ENCODE measurements around the gene SPTLC3.

The SPTLC3 gene

DNA sequence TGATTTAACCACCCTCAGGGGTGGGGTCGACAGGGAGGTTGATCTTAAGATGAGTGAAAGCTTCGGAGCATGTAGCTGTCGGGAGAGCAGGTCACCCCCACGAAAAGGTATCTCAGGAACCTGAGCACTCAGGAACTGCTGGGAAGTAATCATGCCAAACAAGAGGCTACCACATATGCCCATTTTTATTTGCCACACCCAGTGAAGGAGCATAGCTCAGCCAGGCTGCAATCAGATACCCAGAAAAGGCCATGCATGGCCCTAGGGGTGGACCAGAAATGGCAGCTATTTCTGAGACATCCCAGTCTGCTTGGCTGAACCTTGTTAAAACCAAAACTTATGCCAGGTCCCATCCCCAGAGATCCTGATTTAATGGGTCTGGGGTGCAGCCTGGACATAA lies 139.6 kb downstream of the SPTLC3 start:
- H3K27me3 ChIP-seq (ENCODE audit: insufficient read depth, low read length), result no peaks in the 10 kb centered on the region
- no peaks in the 10 kb centered on the region; the same call in 1 of the 2 replicates for H3K4me1 ChIP-seq (ENCODE audit: insufficient read depth, low read length)
- H3K4me3 ChIP-seq (ENCODE audit: low read length), result no peak overlapping the region
- H3K27ac ChIP-seq (ENCODE audit: low read length), result no peak overlapping the region
- no peak overlapping the region for H3K9ac ChIP-seq (ENCODE audit: low read depth, low read length)
- H3K9me3 ChIP-seq (ENCODE audit: insufficient read depth, low read depth, low read length), result no peaks in the 10 kb centered on the region
- no peaks in the 10 kb centered on the region for H3K36me3 ChIP-seq (ENCODE audit: insufficient read depth, low read depth, low read length)

DNA sequence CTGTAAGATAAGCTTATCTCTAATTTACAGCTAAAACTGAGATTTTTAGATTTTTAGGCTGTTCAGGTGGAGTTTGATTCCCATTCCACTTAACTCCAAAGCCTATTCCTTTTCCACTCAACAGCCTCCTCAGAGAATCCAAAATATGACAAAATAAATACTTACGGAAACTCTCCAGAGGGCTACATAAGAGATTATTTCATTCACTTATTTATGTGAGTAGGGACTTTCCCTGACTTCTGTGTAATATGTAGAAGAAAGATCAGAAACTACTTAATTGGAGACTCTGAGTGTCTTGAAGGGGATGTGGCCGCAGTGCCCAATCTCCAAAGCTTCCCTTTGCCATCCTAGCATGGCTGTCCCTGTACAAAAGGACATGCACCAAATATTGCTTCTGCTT lies 140.2 kb downstream of the SPTLC3 start:
- H3K9me3 ChIP-seq (ENCODE audit: insufficient read depth, low read depth, low read length), result no peaks in the 10 kb centered on the region
- H3K27ac ChIP-seq (ENCODE audit: low read length), result no peak overlapping the region
- no peak overlapping the region for H3K4me3 ChIP-seq (ENCODE audit: low read length)
- no peaks in the 10 kb centered on the region; the same call in 1 of the 2 replicates for H3K4me1 ChIP-seq (ENCODE audit: insufficient read depth, low read length)
- no peaks in the 10 kb centered on the region for H3K27me3 ChIP-seq (ENCODE audit: insufficient read depth, low read length)
- no peaks in the 10 kb centered on the region for H3K36me3 ChIP-seq (ENCODE audit: insufficient read depth, low read depth, low read length)
- no peak overlapping the region for H3K9ac ChIP-seq (ENCODE audit: low read depth, low read length)

GRCh38 chr20:13149371-13150105 lies 140.8 kb downstream of the SPTLC3 start:
- Histone ChIP-seq H3K27ac (ENCODE audit: low read length) (no peak overlapping the region), H3K9me3 (ENCODE audit: insufficient read depth, low read depth, low read length) (no peaks in the 10 kb centered on the region), H3K9ac (ENCODE audit: low read depth, low read length) (no peak overlapping the region), H3K4me3 (ENCODE audit: low read length) (no peak overlapping the region), H3K27me3 (ENCODE audit: insufficient read depth, low read length) (no peaks in the 10 kb centered on the region), H3K4me1 (ENCODE audit: insufficient read depth, low read length) (no peaks in the 10 kb centered on the region; the same call in 1 of the 2 replicates), H3K36me3 (ENCODE audit: insufficient read depth, low read depth, low read length) (no peaks in the 10 kb centered on the region)

GRCh38 chr20:13158369-13158768 lies 149.6 kb downstream of the SPTLC3 start:
- Histone ChIP-seq H3K4me1 (ENCODE audit: insufficient read depth, low read length) (no peaks in the 10 kb centered on the region), H3K27ac (ENCODE audit: low read length) (no peak overlapping the region), H3K9ac (ENCODE audit: low read depth, low read length) (no peak overlapping the region), H3K27me3 (ENCODE audit: insufficient read depth, low read length) (no peaks in the 10 kb centered on the region), H3K36me3 (ENCODE audit: insufficient read depth, low read depth, low read length) (no peaks in the 10 kb centered on the region), H3K4me3 (ENCODE audit: low read length) (no peak overlapping the region), H3K9me3 (ENCODE audit: insufficient read depth, low read depth, low read length) (no peaks in the 10 kb centered on the region)

DNA sequence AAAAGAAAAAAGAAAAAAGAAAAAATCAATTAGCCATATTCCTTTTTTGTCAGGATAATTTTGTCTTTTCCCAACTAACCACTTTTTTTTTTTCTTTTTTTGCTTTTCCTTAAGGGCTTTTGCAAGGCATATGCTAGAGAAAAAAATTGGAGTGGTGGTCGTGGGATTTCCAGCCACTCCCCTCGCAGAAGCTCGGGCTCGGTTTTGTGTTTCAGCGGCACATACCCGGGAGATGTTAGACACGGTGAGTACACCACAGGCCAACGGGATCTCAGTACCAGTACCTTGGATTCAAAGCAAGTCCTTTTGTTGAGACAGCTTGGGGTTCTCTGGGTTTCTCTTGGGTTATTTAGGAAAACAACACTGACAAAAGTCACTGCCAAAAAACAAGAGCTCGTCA lies 151.1 kb downstream of the SPTLC3 start:
- Histone ChIP-seq H3K27me3 (ENCODE audit: insufficient read depth, low read length) (no peaks in the 10 kb centered on the region), H3K4me1 (ENCODE audit: insufficient read depth, low read length) (no peaks in the 10 kb centered on the region), H3K4me3 (ENCODE audit: low read length) (no peak overlapping the region), H3K27ac (ENCODE audit: low read length) (no peak overlapping the region), H3K9me3 (ENCODE audit: insufficient read depth, low read depth, low read length) (no peaks in the 10 kb centered on the region), H3K36me3 (ENCODE audit: insufficient read depth, low read depth, low read length) (no peaks in the 10 kb centered on the region), H3K9ac (ENCODE audit: low read depth, low read length) (no peak overlapping the region)

DNA sequence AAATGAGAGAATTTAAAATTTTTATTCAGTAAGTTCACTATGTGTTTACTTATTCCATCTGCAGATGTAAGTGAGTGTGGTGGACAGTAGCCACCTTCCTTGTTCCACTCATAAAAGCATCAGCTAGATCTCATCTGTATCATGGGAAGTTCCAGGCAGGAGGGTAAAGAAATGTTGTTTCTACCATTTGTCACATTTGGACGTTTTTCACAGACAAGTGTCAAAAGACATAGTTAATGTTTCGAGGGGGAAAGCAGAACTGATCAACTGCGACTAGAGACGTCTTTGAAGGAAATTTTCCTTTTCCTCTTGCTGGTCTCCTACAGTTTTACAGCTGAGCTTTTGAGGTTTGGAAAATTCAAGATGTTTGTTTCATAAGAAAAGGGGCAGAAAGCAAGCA lies 156.4 kb downstream of the SPTLC3 start:
- Histone ChIP-seq H3K9me3 (ENCODE audit: insufficient read depth, low read depth, low read length) (no peaks in the 10 kb centered on the region), H3K4me3 (ENCODE audit: low read length) (no peak overlapping the region), H3K4me1 (ENCODE audit: insufficient read depth, low read length) (no peaks in the 10 kb centered on the region), H3K27ac (ENCODE audit: low read length) (no peak overlapping the region), H3K36me3 (ENCODE audit: insufficient read depth, low read depth, low read length) (no peaks in the 10 kb centered on the region), H3K9ac (ENCODE audit: low read depth, low read length) (no peak overlapping the region), H3K27me3 (ENCODE audit: insufficient read depth, low read length) (no peaks in the 10 kb centered on the region)

DNA sequence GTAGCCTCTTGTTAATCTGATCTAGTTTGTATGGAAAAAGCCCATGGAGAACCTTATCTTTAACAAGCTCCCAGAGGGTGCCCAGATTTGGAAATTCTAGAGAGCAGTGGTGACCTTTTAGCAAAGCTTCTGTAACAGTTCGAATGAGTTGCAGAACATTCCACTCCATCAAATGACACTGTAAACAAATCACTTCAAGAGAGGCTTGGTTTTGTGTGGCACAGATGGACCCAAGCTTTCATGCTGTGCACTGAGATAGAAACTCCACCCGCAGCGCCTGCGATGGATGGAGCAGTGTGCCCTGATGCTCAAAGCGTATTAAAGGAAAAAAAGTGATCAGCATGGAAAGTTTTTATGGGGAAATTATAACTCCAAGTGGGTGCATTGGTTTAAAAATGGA lies 157.2 kb downstream of the SPTLC3 start:
- Histone ChIP-seq H3K4me3 (ENCODE audit: low read length) (no peak overlapping the region), H3K36me3 (ENCODE audit: insufficient read depth, low read depth, low read length) (no peaks in the 10 kb centered on the region)

DNA sequence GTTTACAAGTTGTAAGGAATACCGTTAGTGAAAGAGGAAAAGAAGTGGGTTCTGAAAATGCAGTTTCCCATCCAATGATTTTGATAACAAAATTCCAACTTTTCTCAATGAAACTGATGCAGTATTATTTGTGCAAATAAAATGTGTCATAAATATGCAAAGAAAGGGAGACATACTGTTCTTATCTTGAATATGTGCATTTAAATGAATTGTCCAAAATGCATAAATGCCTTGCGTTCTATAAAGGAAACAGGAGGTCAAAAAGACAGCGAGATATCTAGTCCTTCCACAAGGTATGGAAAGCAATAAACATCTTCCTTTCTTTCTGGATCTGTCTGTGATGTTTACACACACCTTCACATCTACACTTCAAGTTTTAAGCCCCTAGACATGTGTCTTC lies 157.7 kb downstream of the SPTLC3 start:
- H3K36me3 ChIP-seq (ENCODE audit: insufficient read depth, low read depth, low read length), result no peaks in the 10 kb centered on the region
- H3K4me1 ChIP-seq (ENCODE audit: insufficient read depth, low read length), result no peaks in the 10 kb centered on the region
- H3K27ac ChIP-seq (ENCODE audit: low read length), result no peak overlapping the region
- H3K27me3 ChIP-seq (ENCODE audit: insufficient read depth, low read length), result no peaks in the 10 kb centered on the region
- no peak overlapping the region for H3K4me3 ChIP-seq (ENCODE audit: low read length)
- H3K9me3 ChIP-seq (ENCODE audit: insufficient read depth, low read depth, low read length), result no peaks in the 10 kb centered on the region
- no peak overlapping the region for H3K9ac ChIP-seq (ENCODE audit: low read depth, low read length)

More for the DNA sequence above, 157.2 kb downstream of the SPTLC3 start:
- H3K9ac ChIP-seq (ENCODE audit: low read depth, low read length), result no peak overlapping the region
- H3K4me1 ChIP-seq (ENCODE audit: insufficient read depth, low read length), result no peaks in the 10 kb centered on the region
- H3K27ac ChIP-seq (ENCODE audit: low read length), result no peak overlapping the region
- no peaks in the 10 kb centered on the region for H3K27me3 ChIP-seq (ENCODE audit: insufficient read depth, low read length)
- no peaks in the 10 kb centered on the region for H3K9me3 ChIP-seq (ENCODE audit: insufficient read depth, low read depth, low read length)

DNA sequence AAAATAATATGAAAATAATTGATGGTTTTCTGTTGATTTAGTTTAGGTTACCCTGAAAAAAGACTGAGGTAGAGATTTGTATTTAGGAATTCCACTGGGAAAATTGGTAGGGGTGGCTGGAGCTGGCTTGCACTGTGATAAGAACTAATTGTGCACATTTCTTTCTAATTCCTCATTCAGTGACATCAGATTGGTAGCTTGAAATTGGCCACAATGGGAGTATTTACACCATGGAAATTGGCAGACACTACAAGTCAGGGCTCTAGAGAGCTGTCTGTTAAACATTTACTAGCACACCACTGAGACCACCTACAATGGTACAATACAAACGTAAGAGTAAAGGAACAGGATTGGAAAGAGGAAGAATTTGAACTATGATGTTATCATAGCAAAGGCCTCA lies 160.3 kb downstream of the SPTLC3 start:
- no peaks in the 10 kb centered on the region for H3K36me3 ChIP-seq (ENCODE audit: insufficient read depth, low read depth, low read length)
- H3K9me3 ChIP-seq (ENCODE audit: insufficient read depth, low read depth, low read length), result no peaks in the 10 kb centered on the region
- no peak overlapping the region for H3K27ac ChIP-seq (ENCODE audit: low read length)
- no peak overlapping the region for H3K9ac ChIP-seq (ENCODE audit: low read depth, low read length)
- no peaks in the 10 kb centered on the region for H3K4me1 ChIP-seq (ENCODE audit: insufficient read depth, low read length)
- no peaks in the 10 kb centered on the region for H3K27me3 ChIP-seq (ENCODE audit: insufficient read depth, low read length)
- H3K4me3 ChIP-seq (ENCODE audit: low read length), result no peak overlapping the region

DNA sequence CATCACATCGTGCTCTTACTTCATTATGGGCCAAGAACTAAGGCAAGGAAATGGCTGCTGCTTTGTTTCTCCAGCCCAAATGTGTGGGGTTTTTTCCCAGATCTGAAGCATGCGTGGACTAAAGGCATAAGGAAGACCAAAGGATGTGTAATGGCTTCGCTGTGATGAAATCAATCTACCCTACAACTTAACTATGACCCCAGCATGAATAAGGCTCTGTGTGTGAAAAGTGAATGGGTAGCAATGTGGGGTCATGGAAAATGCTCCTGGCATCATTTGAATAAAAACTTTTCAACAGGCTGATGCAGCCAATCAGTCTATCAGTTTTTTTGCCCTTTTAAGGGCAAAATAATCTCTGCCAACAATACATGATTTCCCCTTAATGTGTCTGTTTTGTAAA lies 162.0 kb downstream of the SPTLC3 start:
- Histone ChIP-seq H3K9me3 (ENCODE audit: insufficient read depth, low read depth, low read length) (no peaks in the 10 kb centered on the region), H3K27me3 (ENCODE audit: insufficient read depth, low read length) (no peaks in the 10 kb centered on the region), H3K9ac (ENCODE audit: low read depth, low read length) (no peak overlapping the region), H3K4me3 (ENCODE audit: low read length) (no peak overlapping the region), H3K36me3 (ENCODE audit: insufficient read depth, low read depth, low read length) (no peaks in the 10 kb centered on the region), H3K27ac (ENCODE audit: low read length) (no peak overlapping the region), H3K4me1 (ENCODE audit: insufficient read depth, low read length) (no peaks in the 10 kb centered on the region)

DNA sequence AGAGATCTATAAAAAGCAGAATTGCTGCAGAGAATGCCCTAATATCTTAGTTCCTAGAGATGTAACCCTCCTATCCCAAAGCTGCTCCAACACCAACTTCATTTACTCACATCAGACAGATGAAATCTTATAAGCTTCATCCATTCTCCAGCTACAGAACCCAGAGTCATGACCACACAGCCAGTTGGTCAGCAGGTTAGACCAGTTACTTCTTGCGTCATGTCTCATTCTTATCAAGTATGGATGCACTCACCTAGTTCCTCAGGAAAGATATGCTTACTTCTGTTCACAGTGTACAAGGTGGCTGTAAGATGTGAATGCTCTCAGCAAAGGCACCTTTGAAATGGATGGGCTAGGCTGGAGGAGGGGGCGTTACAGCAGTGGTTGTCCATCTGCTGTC lies 164.4 kb downstream of the SPTLC3 start:
- H3K9me3 ChIP-seq (ENCODE audit: insufficient read depth, low read depth, low read length), result no peaks in the 10 kb centered on the region
- H3K4me1 ChIP-seq (ENCODE audit: insufficient read depth, low read length), result no peaks in the 10 kb centered on the region

DNA sequence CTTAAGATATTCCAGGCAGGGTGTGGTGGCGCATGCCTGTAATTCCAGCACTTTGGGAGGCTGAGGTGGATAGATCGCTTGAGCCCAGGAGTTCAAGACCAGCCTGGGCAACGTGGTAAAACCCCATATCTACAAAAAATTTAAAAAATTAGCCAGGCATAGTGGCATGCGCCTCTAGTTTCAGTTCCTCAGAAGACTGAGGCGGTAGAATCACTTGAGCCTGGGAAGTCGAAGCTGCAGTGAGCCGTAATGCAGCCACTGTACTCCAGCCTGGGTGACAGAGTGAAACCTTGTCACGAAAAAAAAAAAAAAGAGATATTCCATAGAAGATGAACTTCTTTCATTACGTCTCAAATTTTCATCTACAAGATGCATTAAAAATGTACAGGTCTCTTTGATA lies 165.6 kb downstream of the SPTLC3 start:
- H3K36me3 ChIP-seq (ENCODE audit: insufficient read depth, low read depth, low read length), result no peaks in the 10 kb centered on the region
- no peak overlapping the region for H3K4me3 ChIP-seq (ENCODE audit: low read length)
- no peaks in the 10 kb centered on the region for H3K27me3 ChIP-seq (ENCODE audit: insufficient read depth, low read length)
- H3K27ac ChIP-seq (ENCODE audit: low read length), result no peak overlapping the region
- H3K9ac ChIP-seq (ENCODE audit: low read depth, low read length), result no peak overlapping the region
- H3K4me1 ChIP-seq (ENCODE audit: insufficient read depth, low read length), result no peaks in the 10 kb centered on the region
- H3K9me3 ChIP-seq (ENCODE audit: insufficient read depth, low read depth, low read length), result no peaks in the 10 kb centered on the region

More for the DNA sequence above, 164.4 kb downstream of the SPTLC3 start:
- H3K27ac ChIP-seq (ENCODE audit: low read length), result no peak overlapping the region
- no peak overlapping the region for H3K4me3 ChIP-seq (ENCODE audit: low read length)
- no peaks in the 10 kb centered on the region for H3K27me3 ChIP-seq (ENCODE audit: insufficient read depth, low read length)
- no peak overlapping the region for H3K9ac ChIP-seq (ENCODE audit: low read depth, low read length)
- no peaks in the 10 kb centered on the region for H3K36me3 ChIP-seq (ENCODE audit: insufficient read depth, low read depth, low read length)

Data from iPS-20b (cell line).